ENCODE data around the gene GALNT4. TPM values are rescaled to one million over a fixed set of nuclear protein-coding genes. Genes with fewer than 3 reads are reported as not detected.

Gene GALNT4
- total RNA-seq, 1 experiment from 2014 or later: 2.8 TPM

- Histone ChIP-seq H3K36me3 (ENCODE audit: control insufficient read depth in 1 of 2, insufficient read depth in 2 of 2, low read length in 2 of 2) (no peaks in the 10 kb centered on the region), H4K20me1 (ENCODE audit: insufficient read depth) (no peaks in the 10 kb centered on the region), H3K9me3 (ENCODE audit: control insufficient read depth in 1 of 2, insufficient read depth in 1 of 2, low read depth in 1 of 2, low read length in 2 of 2) (no peaks in the 10 kb centered on the region), H3K27ac (ENCODE audit: low read depth, low read length) (no peak overlapping the region), H3K27me3 (ENCODE audit: insufficient read depth, low read length) (no peaks in the 10 kb centered on the region), H3K9me2 (ENCODE audit: insufficient read depth) (no peaks in the 10 kb centered on the region), H3K4me2 (ENCODE audit: low read length) (no peak overlapping the region), H3K4me3 (replicated peaks in 1 of 2; ENCODE audit: low read depth in 1 of 2, low read length in 2 of 2) (no peak overlapping the region), H3K4me1 (ENCODE audit: control insufficient read depth in 1 of 2, insufficient read depth in 2 of 2, low read length in 2 of 2) (no peaks in the 10 kb centered on the region), H3K79me2 (ENCODE audit: insufficient read depth, low read length) (no peaks in the 10 kb centered on the region), H2AFZ (ENCODE audit: low read depth, low read length, poor library complexity, severe bottlenecking) (no peak overlapping the region), H3K9ac (ENCODE audit: low read length) (no peak overlapping the region)
- ChIA-PET RAD21 (ENCODE audit: low non-redundant PET in 1 of 2, low total read pairs in 2 of 2, uncharacterized antibody in 2 of 2, unreplicated experiment in 2 of 2) (no interaction called here), CTCF (interaction anchor here (1.6 kb wide), 1 partner anchor 50 kb away, joined by 3 read pairs; the partner anchor contains the start of gene GALNT4), POLR2A (no interaction called here)
- intact Hi-C loops (cut with micrococcal nuclease): loop anchor here (10.0 kb wide), 1 partner anchor 1470 kb away; no protein-coding TSS in a partner anchor
- no TSS peak for BruUV-seq (replicated peaks)
- DNase-seq (ENCODE audit: low read depth, low spot score) (no peak), ATAC-seq (no peak)
- no peak for TF ChIP-seq EGR1 (IDR thresholded peaks at IDR 0.05; ENCODE audit: low read depth)
- TF ChIP-seq EZH2 (IDR thresholded peaks at IDR 0.05): no peak
- no peak for TF ChIP-seq EZH2phosphoT487 (IDR thresholded peaks at IDR 0.05; ENCODE audit: borderline replicate concordance)
- no peak for TF ChIP-seq ZFX (IDR thresholded peaks at IDR 0.05)
Observed at GRCh38 chr12:89474615-89475014, 50.0 kb downstream of the GALNT4 start.

Other genes starting within 250 kb of the GALNT4 start
- gene DUSP6, start 172.3 kb downstream of the GALNT4 start, total RNA-seq (2021; ENCODE audit: unreplicated experiment): 219 TPM
- 14.3 TPM for gene POC1B, start 1.3 kb upstream of the GALNT4 start, total RNA-seq (2021; ENCODE audit: unreplicated experiment)
- gene ATP2B1, start 184.0 kb upstream of the GALNT4 start, total RNA-seq (2021; ENCODE audit: unreplicated experiment): 62.4 TPM